HepG2 (cell line): ENCODE results near the gene SLC13A5. TPM values are rescaled to one million over a fixed set of nuclear protein-coding genes. Genes with fewer than 3 reads are reported as not detected.

Source experiments
- ATF1 ChIP-seq: IDR thresholded peaks from 2 replicates; pipeline ENCODE4 v1.6.1; 2016; ENCODE audit warnings: mild to moderate bottlenecking, control low read depth
- BCL3 ChIP-seq: sonication (generic); formaldehyde crosslinking; IDR thresholded peaks from 2 replicates; pipeline ENCODE4 v1.5.1; 2020; ENCODE audit warnings: mild to moderate bottlenecking, missing genetic modification reagents, moderate library complexity
- HBP1 ChIP-seq: IDR thresholded peaks from 2 replicates; pipeline ENCODE4 v1.6.1; 2016; ENCODE audit warnings: low read depth, control low read depth
- HOXA5 ChIP-seq: sonication (generic); formaldehyde crosslinking; IDR thresholded peaks from 2 replicates; pipeline ENCODE4 v1.4.0; 2020; ENCODE audit warnings: missing genetic modification reagents
- JUN ChIP-seq: sonication (generic); formaldehyde crosslinking; IDR thresholded peaks from 2 replicates; pipeline ENCODE4 v1.4.0; 2020; ENCODE audit warnings: mild to moderate bottlenecking, missing genetic modification reagents
- KDM1A ChIP-seq: IDR thresholded peaks from 2 replicates; pipeline ENCODE4 v1.6.1; 2016; ENCODE audit warnings: missing compliant biosample characterization
- MED8 ChIP-seq: sonication (generic); formaldehyde crosslinking; IDR thresholded peaks from 2 replicates; pipeline ENCODE4 v1.8.1; 2023; ENCODE audit warnings: mild to moderate bottlenecking, missing genetic modification reagents; ENCODE audit not compliant: insufficient replicate concordance
- NCOA1 ChIP-seq: sonication (generic); formaldehyde crosslinking; IDR thresholded peaks from 2 replicates; pipeline ENCODE4 v1.9.0; 2021; ENCODE audit warnings: missing genetic modification reagents
- RORA ChIP-seq: sonication (generic); formaldehyde crosslinking; IDR thresholded peaks from 2 replicates; pipeline ENCODE4 v1.5.0; 2020; ENCODE audit warnings: mild to moderate bottlenecking, missing genetic modification reagents, moderate library complexity
- SCMH1 ChIP-seq: sonication (generic); formaldehyde crosslinking; IDR thresholded peaks from 2 replicates; pipeline ENCODE4 v1.9.0; 2021; ENCODE audit warnings: missing genetic modification reagents, mild to moderate bottlenecking, borderline replicate concordance
- ZNF251 ChIP-seq: sonication (generic); formaldehyde crosslinking; IDR thresholded peaks from 2 replicates; pipeline ENCODE4 v1.9.0; 2021; ENCODE audit warnings: mild to moderate bottlenecking, missing genetic modification reagents
- ZNF281 ChIP-seq: sonication (generic); formaldehyde crosslinking; IDR thresholded peaks from 2 replicates; pipeline ENCODE4 v1.4.0; 2020; ENCODE audit warnings: missing genetic modification reagents, borderline replicate concordance
- ZNF513 ChIP-seq: sonication (generic); formaldehyde crosslinking; conservative IDR thresholded peaks from 2 replicates; pipeline ENCODE4 v1.5.0; 2020; ENCODE audit warnings: missing genetic modification reagents
- ZNF772 ChIP-seq: sonication (generic); formaldehyde crosslinking; IDR thresholded peaks from 2 replicates; pipeline ENCODE4 v1.5.0; 2020; ENCODE audit warnings: mild to moderate bottlenecking, missing genetic modification reagents
- ZSCAN31 ChIP-seq: sonication (generic); formaldehyde crosslinking; IDR thresholded peaks from 2 replicates; pipeline ENCODE4 v1.5.0; 2020; ENCODE audit warnings: low read depth, mild to moderate bottlenecking, missing genetic modification reagents
- ZXDC ChIP-seq: sonication (generic); formaldehyde crosslinking; IDR thresholded peaks from 2 replicates; pipeline ENCODE4 v1.5.0; 2020; ENCODE audit warnings: mild to moderate bottlenecking, missing genetic modification reagents
- polyA plus RNA-seq, 8 experiments: library from polyadenylated mRNA; depleted of rRNA in 3 of 8; stranded (reverse) in 7 of 8; unstranded in 1 of 8; fragments of >200 nt; fragmentation: Illumina TruSeq in 4 of 8; extraction: Trizol in 4 of 8; gene quantifications; 2 replicates each; pipeline versions ENCODE4 v1.2.1 to v1.2.3, GENCODE V29; 2011 to 2016; ENCODE audit warnings: low read depth in 4 of 8, missing spikeins in 1 of 8, mixed read lengths in 1 of 8; ENCODE audit not compliant: insufficient read depth in 1 of 8
- total RNA-seq, 5 experiments: library from RNA; depleted of rRNA; stranded (reverse); fragments of >200 nt; fragmentation: Illumina TruSeq; extraction: Trizol; gene quantifications; 2 replicates each; pipeline ENCODE4 v1.2.3, GENCODE V29; 2016; ENCODE audit warnings: low read depth in 1 of 5

SLC13A5 gene
- total and polyA plus RNA-seq, 2 of the 13 experiments (the other 11 are each of a cell fraction or from before 2014, with no cell fraction given) = 42.8 to 310 TPM

- TF ChIP-seq ZNF513 (no peak), ATF1 (CRISPR knock-in tag) (no peak), RORA (no peak), ZNF772 (CRISPR knock-in tag) (0 out of 2 replicates have a peak, but pooled peaks have one; percentile 38), ZSCAN31 (CRISPR knock-in tag) (peak; percentile 76), BCL3 (CRISPR knock-in tag) (peak; percentile 97; the same call in 1 of the 2 replicates), HOXA5 (no peak; the same call in none of the 2 replicates), ZNF251 (CRISPR knock-in tag) (no peak), ZXDC (CRISPR knock-in tag) (no peak), MED8 (peak; percentile 18), SCMH1 (no peak), HBP1 (0 out of 2 replicates have a peak, but pooled peaks have one; percentile 14), ZNF281 (no peak), KDM1A (CRISPR knock-in tag) (no peak), NCOA1 (no peak), JUN (CRISPR knock-in tag) (0 out of 2 replicates have a peak, but pooled peaks have one; percentile 39)
Measured at GRCh38 chr17:6640536-6641246, 72.5 kb downstream of the SLC13A5 start, which contains the start of the genes KIAA0753 and TXNDC17 (continued).
